Bronchus fibroblast of lung (primary cell): ENCODE results near the gene CHML. TPM values are rescaled to one million over a fixed set of nuclear protein-coding genes. Genes with fewer than 3 reads are reported as not detected.

Source experiments
- total RNA-seq: library from RNA; depleted of rRNA; stranded (reverse); fragments of >200 nt; gene quantifications from 2 replicates; pipeline ENCODE4 v1.2.3, GENCODE V29; 2015

Gene CHML, protein sequence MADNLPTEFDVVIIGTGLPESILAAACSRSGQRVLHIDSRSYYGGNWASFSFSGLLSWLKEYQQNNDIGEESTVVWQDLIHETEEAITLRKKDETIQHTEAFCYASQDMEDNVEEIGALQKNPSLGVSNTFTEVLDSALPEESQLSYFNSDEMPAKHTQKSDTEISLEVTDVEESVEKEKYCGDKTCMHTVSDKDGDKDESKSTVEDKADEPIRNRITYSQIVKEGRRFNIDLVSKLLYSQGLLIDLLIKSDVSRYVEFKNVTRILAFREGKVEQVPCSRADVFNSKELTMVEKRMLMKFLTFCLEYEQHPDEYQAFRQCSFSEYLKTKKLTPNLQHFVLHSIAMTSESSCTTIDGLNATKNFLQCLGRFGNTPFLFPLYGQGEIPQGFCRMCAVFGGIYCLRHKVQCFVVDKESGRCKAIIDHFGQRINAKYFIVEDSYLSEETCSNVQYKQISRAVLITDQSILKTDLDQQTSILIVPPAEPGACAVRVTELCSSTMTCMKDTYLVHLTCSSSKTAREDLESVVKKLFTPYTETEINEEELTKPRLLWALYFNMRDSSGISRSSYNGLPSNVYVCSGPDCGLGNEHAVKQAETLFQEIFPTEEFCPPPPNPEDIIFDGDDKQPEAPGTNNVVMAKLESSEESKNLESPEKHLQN
- 8.4 and 10.1 TPM in 2 replicates for total RNA-seq

DNA sequence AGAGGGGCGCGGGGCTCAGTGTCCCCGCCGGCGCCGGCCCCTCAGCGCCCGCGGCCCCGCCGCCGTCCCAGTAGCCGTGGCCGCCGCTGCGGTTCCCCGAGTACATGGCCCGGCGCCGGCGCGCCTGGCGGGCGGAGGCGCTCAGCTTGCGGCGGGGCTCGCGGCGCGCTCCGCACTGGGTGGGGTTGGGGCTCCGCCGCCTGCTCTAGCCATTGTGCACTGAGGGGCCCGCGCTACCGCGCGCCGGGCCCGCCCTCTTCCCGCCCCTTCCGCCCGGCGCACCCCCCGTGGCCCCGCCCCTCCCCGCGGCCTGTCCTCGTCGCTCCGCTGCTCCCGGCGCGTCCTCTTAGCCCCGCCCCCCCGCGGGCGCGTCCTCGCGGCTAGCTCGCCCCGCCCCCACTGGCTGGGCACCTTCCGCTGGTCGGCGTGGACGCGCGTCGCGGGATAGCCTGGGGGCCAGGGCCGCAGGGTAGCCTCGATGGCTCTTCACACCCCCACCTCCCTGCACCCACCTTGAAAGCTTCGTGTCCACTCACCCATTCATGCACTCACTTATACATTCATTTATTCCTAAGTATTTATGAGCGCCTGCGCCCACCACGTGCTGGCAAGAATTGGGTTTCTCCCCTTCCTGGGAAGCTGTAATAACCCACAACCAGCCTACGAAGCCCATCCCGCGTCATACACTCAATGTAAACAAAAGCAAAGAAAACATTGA is at the start of gene CHML, which contains the start of gene OPN3:
Gene CHML, minus strand, starts transcription at position 221 of the 718 bp plus-strand sequence. CDS start 4,603 bp downstream, outside the sequence.
Gene OPN3, minus strand, starts transcription at position 221 of the 718 bp plus-strand sequence. Its CDS starts 115 bp downstream, at position 106.

DNA sequence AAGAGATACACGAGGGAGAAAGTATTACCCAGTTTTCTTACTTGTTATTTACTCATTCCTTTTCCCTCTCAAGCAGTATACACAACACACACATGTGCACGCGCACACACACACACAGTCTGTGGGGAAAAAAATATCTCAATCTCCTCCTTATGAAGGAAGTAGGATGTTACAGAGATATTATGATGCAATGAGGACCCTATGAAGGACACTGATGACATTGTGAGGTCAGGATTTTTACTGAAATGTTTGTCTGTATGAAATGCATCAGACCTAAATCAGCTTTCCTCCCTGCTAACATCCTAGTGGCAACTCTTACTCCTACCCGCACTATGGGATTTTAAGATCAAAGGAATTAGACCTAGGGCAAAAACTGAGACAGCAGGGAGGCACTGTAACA is 11.8 kb upstream of the CHML start, which contains the start of gene WDR64:
Gene WDR64, plus strand, starts transcription at position 270 of the 400 bp plus-strand sequence. CDS start 204 bp downstream, outside the sequence.

Other genes starting within 250 kb of the CHML start
- gene FH, start 120.6 kb downstream of the CHML start, total RNA-seq: 109 and 128 TPM in 2 replicates
- not detected in 2 replicates for gene KMO, start 108.0 kb downstream of the CHML start, total RNA-seq
- 35.6 and 35.7 TPM in 2 replicates for gene OPN3, start within 50 bp of the CHML start, total RNA-seq
- not detected in 2 replicates for gene WDR64, start 11.9 kb upstream of the CHML start, total RNA-seq
- 16.6 and 24.7 TPM in 2 replicates for gene EXO1, start 207.8 kb upstream of the CHML start, total RNA-seq